ENCODE measurements around the gene NDFIP1.

The NDFIP1 gene

DNA sequence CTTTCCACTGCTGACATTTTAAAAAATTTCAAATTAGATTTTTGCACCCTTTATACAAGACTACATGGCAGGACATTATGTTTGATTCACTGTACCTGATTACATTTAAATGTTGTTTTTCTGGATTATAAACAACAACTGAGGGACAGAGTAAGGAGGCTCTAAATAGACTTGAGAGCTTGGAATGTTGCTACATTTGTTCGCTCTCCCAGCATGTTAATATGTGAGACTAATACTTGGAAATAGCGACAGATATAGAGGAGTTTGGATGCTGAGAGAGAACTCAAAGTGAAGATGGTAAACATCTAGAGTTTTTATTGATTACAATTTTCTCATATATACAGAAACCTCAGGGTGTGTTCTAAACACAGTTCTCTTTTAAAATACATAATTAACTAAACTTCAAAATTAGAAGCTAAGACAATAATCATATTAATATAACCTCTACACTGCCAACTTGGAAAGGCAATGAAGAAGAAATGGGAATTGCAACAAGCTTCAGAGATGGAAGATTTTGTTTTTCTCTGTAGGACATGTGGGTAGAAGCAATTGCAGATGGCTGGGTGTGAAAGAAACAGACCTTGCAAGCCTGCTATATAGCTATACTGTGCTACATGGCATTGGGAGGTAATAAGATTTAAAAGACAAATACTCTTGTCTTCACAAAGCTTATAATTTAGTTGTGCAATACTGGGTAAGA, 1.4 kb upstream of the NDFIP1 start:
- H3K4me3 ChIP-seq (ENCODE audit: low read depth, low read length): no peak overlapping the region
- H3K4me1 ChIP-seq: peaks cover 13% of the 10 kb centered on the region
- H3K27me3 ChIP-seq (ENCODE audit: control insufficient read depth, insufficient read depth, low read length): no peaks in the 10 kb centered on the region
- H3K36me3 ChIP-seq (ENCODE audit: control insufficient read depth, insufficient read depth, low read length): no peaks in the 10 kb centered on the region
- H3K27ac ChIP-seq: no peak overlapping the region
- H3K79me2 ChIP-seq: peaks cover 22% of the 10 kb centered on the region
- TF ChIP-seq, protein P1, sequence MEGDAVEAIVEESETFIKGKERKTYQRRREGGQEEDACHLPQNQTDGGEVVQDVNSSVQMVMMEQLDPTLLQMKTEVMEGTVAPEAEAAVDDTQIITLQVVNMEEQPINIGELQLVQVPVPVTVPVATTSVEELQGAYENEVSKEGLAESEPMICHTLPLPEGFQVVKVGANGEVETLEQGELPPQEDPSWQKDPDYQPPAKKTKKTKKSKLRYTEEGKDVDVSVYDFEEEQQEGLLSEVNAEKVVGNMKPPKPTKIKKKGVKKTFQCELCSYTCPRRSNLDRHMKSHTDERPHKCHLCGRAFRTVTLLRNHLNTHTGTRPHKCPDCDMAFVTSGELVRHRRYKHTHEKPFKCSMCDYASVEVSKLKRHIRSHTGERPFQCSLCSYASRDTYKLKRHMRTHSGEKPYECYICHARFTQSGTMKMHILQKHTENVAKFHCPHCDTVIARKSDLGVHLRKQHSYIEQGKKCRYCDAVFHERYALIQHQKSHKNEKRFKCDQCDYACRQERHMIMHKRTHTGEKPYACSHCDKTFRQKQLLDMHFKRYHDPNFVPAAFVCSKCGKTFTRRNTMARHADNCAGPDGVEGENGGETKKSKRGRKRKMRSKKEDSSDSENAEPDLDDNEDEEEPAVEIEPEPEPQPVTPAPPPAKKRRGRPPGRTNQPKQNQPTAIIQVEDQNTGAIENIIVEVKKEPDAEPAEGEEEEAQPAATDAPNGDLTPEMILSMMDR (IDR thresholded peaks at IDR 0.05): no peak
- H2AFZ ChIP-seq: no peak overlapping the region
- H3K9me3 ChIP-seq (ENCODE audit: control insufficient read depth, low read length): no peaks in the 10 kb centered on the region
- no peak overlapping the region for H3K4me2 ChIP-seq (ENCODE audit: low read length)
- H3K9ac ChIP-seq: no peak overlapping the region

DNA sequence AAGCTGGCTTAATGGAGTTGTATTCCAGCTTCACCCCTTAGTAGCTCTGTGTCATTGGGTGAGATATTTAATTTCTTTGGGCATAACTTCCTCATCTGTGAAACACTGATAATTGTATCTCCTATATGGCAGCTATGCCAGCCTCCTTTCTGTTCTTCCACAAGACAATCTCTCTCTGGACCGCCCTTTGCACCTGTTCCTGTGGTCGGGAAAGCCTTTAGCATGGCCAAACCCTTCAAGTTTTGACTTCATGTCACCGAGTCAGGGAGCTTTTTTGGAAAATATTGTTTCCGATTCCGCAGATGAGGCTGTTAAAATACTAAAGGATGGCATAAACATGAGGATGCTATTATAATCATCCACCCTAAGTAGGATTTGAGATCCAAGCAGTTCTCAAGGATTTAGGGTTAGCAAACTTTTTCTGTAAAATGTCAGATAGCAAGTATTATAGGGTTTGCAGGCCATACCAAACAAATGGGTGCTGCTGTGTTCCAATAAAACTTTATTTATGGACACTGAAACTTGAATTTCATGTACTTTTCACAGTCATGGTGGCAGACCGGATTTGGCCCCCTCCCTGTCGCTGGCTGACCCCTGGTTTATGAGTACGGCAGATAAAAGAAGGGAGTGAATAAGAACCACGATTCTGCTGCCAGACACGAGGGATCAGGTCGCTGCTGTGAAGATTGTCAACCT, 695 bp upstream of the NDFIP1 start:
- Histone ChIP-seq H3K36me3 (ENCODE audit: control insufficient read depth, insufficient read depth, low read length) (no peaks in the 10 kb centered on the region), H3K4me2 (ENCODE audit: low read length) (peak overlapping the region; percentile 22), H3K9ac (peak overlapping the region; percentile 31), H3K27ac (peak overlapping the region; percentile 95), H3K9me3 (ENCODE audit: control insufficient read depth, low read length) (no peaks in the 10 kb centered on the region), H2AFZ (peak overlapping the region; percentile 98), H3K4me1 (peaks cover 13% of the 10 kb centered on the region), H3K4me3 (ENCODE audit: low read depth, low read length) (peak overlapping the region; percentile 64), H3K27me3 (ENCODE audit: control insufficient read depth, insufficient read depth, low read length) (no peaks in the 10 kb centered on the region), H3K79me2 (peaks cover 25% of the 10 kb centered on the region)
- TF ChIP-seq, protein P1 (IDR thresholded peaks at IDR 0.05): no peak

DNA sequence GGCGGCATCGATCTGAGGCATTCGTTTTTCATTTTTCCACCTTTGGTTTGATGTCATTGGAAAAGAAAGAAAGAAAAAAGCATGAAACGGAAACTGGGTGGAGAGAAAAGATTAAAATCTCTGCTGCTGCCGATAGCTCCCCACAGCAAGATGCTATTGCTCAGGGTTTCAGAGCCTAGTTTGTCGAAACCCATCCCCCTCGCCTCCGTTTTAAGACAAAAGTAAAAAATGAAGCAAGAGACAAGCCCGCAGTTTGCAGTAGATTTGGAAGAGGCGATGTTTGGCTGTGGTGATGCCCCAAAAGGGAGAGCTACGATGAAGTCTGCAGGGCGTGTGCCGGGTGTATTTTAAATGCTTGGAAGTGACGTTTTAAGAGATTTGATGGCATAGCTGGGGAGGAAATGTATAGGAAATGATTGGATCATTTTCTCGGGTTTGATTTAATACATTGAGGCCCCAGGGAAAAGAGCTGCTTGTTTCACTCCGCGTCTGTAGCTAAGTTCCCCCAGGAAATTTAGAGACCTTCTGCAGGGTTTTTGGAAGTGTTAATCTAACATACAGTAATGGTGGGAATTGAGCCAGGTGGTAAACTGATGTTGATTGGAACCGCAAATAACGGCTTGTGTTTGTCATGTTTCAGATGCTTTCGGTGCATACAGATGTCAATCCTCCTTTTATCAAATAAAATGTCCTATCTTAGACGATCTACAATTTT, 909 bp downstream of the NDFIP1 start:
- Histone ChIP-seq H3K36me3 (ENCODE audit: control insufficient read depth, insufficient read depth, low read length) (no peaks in the 10 kb centered on the region), H3K4me2 (ENCODE audit: low read length) (peak overlapping the region; percentile 97), H3K9ac (peak overlapping the region; percentile 81), H3K4me1 (peaks cover 13% of the 10 kb centered on the region), H3K4me3 (ENCODE audit: low read depth, low read length) (peak overlapping the region; percentile 64), H3K27ac (peak overlapping the region; percentile 95), H3K9me3 (ENCODE audit: control insufficient read depth, low read length) (no peaks in the 10 kb centered on the region), H3K79me2 (peaks cover 37% of the 10 kb centered on the region), H2AFZ (peak overlapping the region; percentile 98), H3K27me3 (ENCODE audit: control insufficient read depth, insufficient read depth, low read length) (no peaks in the 10 kb centered on the region)
- TF ChIP-seq, protein P1 (IDR thresholded peaks at IDR 0.05): no peak

DNA sequence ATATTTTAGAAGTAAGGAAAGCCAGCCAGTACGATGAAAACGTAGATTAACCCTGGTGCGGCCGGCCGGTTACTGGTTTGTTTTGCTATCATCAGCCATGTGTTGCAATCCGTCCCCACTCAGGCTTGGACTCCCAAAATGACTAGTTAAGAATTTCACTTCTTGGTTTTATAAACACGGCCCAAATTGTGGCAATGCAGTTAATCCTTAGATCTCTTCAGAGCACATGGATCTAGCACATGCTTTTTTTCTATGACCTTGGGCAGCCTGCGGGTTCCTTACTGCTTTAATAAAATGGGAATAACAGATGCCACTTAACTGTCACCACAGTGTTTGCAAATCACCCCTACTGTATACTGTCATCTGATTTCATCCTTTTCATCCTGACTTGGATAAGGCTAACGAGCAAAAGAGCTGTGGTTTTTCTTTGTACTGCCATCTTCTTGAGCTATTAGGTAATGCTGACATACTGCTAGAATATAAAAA, 1.5 kb downstream of the NDFIP1 start:
- Histone ChIP-seq H3K4me3 (ENCODE audit: low read depth, low read length) (peak overlapping the region; percentile 64), H3K27ac (peak overlapping the region; percentile 95), H3K4me2 (ENCODE audit: low read length) (peak overlapping the region; percentile 97), H3K9me3 (ENCODE audit: control insufficient read depth, low read length) (no peaks in the 10 kb centered on the region), H3K27me3 (ENCODE audit: control insufficient read depth, insufficient read depth, low read length) (no peaks in the 10 kb centered on the region), H2AFZ (no peak overlapping the region), H3K4me1 (peaks cover 13% of the 10 kb centered on the region), H3K36me3 (ENCODE audit: control insufficient read depth, insufficient read depth, low read length) (no peaks in the 10 kb centered on the region), H3K79me2 (peaks cover 37% of the 10 kb centered on the region), H3K9ac (no peak overlapping the region)
- TF ChIP-seq, protein P1 (IDR thresholded peaks at IDR 0.05): no peak
